Measurements from ENCODE around the gene ERBB4. TPM values are rescaled to one million over a fixed set of nuclear protein-coding genes. Genes with fewer than 3 reads are reported as not detected.

The ERBB4 gene
- total and polyA plus RNA-seq, 7 experiments from 2014 or later = not detected

- Mint-ChIP-seq H3K27me3 (peaks cover 0 to 5% (median 0%) of the 10 kb centered on the region in 5 donors), H3K27ac (no peak overlapping the region), H3K4me1 (no peaks in the 10 kb centered on the region), H3K4me3 (no peak overlapping the region), H3K36me3 (no peaks in the 10 kb centered on the region), H3K9me3 (peaks cover 0 to 24% (median 0%) of the 10 kb centered on the region in 11 donors)
- no peaks in the 10 kb centered on the region for H3K36me3 ChIP-seq (ENCODE audit: control insufficient read depth in 2 of 3, insufficient read depth in 3 of 3, low read length in 3 of 3)
- ATAC-seq (no peak), DNase-seq (no peak)
- intact Hi-C loops (cut with micrococcal nuclease) = no loop called here
- H3K9me3 ChIP-seq (ENCODE audit: control insufficient read depth in 2 of 3, low read length in 3 of 3) = no peaks in the 10 kb centered on the region
- H3K27ac ChIP-seq (ENCODE audit: low read depth, low read length) = no peak overlapping the region
- CTCF ChIA-PET = no interaction called here
- H3K27me3 ChIP-seq (ENCODE audit: control insufficient read depth in 2 of 2, insufficient read depth in 2 of 2, low read length in 2 of 2) = no peaks in the 10 kb centered on the region
- no peaks in the 10 kb centered on the region for H3K4me1 ChIP-seq (ENCODE audit: control insufficient read depth in 2 of 2, insufficient read depth in 2 of 2, low read length in 2 of 2)
- POLR2A ChIA-PET = no interaction called here
- H3K4me3 ChIP-seq (ENCODE audit: low read length) = no peak overlapping the region
Measured at GRCh38 chr2:211333377-211333776, 1205.2 kb downstream of the ERBB4 start.

DNA sequence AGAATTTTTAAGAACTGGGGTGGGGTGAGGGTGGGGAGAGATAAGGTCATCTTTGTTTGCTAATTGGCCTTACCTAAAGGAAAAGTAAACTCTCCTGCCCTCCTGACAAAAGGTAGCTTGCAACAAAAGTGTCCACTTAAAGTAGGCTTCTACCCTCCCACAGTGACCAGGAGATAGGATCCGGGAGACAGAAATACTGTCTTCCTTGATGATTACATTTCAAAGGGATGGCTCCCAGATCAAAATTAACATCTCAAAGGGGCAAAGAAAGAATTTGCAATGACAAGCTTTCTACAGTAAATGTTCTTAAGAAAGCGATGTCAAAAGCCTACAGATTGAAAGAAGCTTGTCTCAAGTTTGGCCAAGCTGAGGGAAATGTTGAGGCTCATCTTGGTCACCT, 1206.9 kb downstream of the ERBB4 start:
- Mint-ChIP-seq H3K9me3 (peaks cover 0 to 23% (median 0%) of the 10 kb centered on the region in 11 donors), H3K4me3 (no peak overlapping the region), H3K36me3 (no peaks in the 10 kb centered on the region), H3K4me1 (no peaks in the 10 kb centered on the region), H3K27me3 (peaks cover 0 to 5% (median 0%) of the 10 kb centered on the region in 5 donors), H3K27ac (no peak overlapping the region)
- POLR2A ChIA-PET = no interaction called here
- ATAC-seq (no peak), DNase-seq (no peak)
- H3K27me3 ChIP-seq (ENCODE audit: control insufficient read depth in 2 of 2, insufficient read depth in 2 of 2, low read length in 2 of 2) = no peaks in the 10 kb centered on the region
- intact Hi-C loops (cut with micrococcal nuclease) = no loop called here
- H3K4me3 ChIP-seq (ENCODE audit: low read length) = no peak overlapping the region
- CTCF ChIA-PET = no interaction called here
- no peaks in the 10 kb centered on the region for H3K4me1 ChIP-seq (ENCODE audit: control insufficient read depth in 2 of 2, insufficient read depth in 2 of 2, low read length in 2 of 2)
- no peaks in the 10 kb centered on the region for H3K9me3 ChIP-seq (ENCODE audit: control insufficient read depth in 2 of 3, low read length in 3 of 3)
- H3K27ac ChIP-seq (ENCODE audit: low read depth, low read length) = no peak overlapping the region
- no peaks in the 10 kb centered on the region for H3K36me3 ChIP-seq (ENCODE audit: control insufficient read depth in 2 of 3, insufficient read depth in 3 of 3, low read length in 3 of 3)

DNA sequence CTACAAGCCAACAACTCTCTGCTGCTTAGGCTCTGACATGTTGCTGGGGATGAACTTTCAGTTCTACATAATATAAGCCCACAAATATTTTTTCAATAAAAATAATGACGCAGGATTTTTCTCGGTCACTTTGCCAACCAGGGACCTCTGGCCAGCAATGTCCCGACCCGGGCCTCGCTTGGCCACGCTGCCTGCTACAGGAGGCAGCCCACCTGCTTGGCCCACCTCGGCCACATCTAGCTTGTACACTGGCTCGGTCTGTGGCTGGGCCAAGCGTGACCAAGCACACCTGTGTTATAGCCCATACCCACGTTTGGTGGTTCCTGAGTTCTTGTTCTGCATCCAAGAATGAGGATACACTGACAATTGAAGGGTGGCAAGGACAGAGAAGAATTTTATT, 1208.7 kb downstream of the ERBB4 start:
- Mint-ChIP-seq H3K4me3 (no peak overlapping the region), H3K27me3 (peaks cover 0 to 5% (median 0%) of the 10 kb centered on the region in 5 donors), H3K9me3 (peaks cover 0 to 12% (median under 1%) of the 10 kb centered on the region in 11 donors), H3K27ac (no peak overlapping the region), H3K36me3 (no peaks in the 10 kb centered on the region), H3K4me1 (no peaks in the 10 kb centered on the region)
- no peaks in the 10 kb centered on the region for H3K27me3 ChIP-seq (ENCODE audit: control insufficient read depth in 2 of 2, insufficient read depth in 2 of 2, low read length in 2 of 2)
- POLR2A ChIA-PET = no interaction called here
- H3K4me1 ChIP-seq (ENCODE audit: control insufficient read depth in 2 of 2, insufficient read depth in 2 of 2, low read length in 2 of 2) = no peaks in the 10 kb centered on the region
- no peak overlapping the region for H3K4me3 ChIP-seq (ENCODE audit: low read length)
- intact Hi-C loops (cut with micrococcal nuclease) = no loop called here
- H3K36me3 ChIP-seq (ENCODE audit: control insufficient read depth in 2 of 3, insufficient read depth in 3 of 3, low read length in 3 of 3) = no peaks in the 10 kb centered on the region
- ATAC-seq = no peak
- no peak for DNase-seq
- CTCF ChIA-PET = no interaction called here
- no peak overlapping the region for H3K27ac ChIP-seq (ENCODE audit: low read depth, low read length)
- H3K9me3 ChIP-seq (ENCODE audit: control insufficient read depth in 2 of 3, low read length in 3 of 3) = no peaks in the 10 kb centered on the region

DNA sequence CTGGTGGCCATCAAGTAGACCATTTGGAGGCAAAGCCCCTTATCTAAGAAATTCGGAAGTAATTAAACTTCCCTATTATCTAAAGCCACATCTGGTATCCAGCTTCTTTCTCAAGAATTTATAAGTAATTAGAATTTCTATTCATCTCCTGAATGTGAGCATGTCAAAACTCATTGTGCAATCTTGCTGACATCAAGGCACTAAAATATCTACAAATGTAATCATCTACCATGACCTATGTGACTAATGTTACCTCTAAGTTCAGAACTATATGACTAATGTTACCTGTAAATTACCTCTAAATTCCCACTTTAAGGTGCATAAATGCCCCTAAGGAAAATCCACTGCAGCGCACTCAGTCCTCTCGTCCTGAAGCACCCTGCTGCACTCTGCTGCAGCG, 1209.2 kb downstream of the ERBB4 start:
- ChIA-PET POLR2A (no interaction called here), CTCF (no interaction called here)
- H3K36me3 Mint-ChIP-seq = no peaks in the 10 kb centered on the region
- H3K27me3 Mint-ChIP-seq = peaks cover 0 to 5% (median 0%) of the 10 kb centered on the region in 5 donors
- DNase-seq = no peak
- H3K4me1 Mint-ChIP-seq = no peaks in the 10 kb centered on the region
- Histone ChIP-seq H3K27me3 (ENCODE audit: control insufficient read depth in 2 of 2, insufficient read depth in 2 of 2, low read length in 2 of 2) (no peaks in the 10 kb centered on the region), H3K36me3 (ENCODE audit: control insufficient read depth in 2 of 3, insufficient read depth in 3 of 3, low read length in 3 of 3) (no peaks in the 10 kb centered on the region), H3K4me3 (ENCODE audit: low read length) (no peak overlapping the region), H3K9me3 (ENCODE audit: control insufficient read depth in 2 of 3, low read length in 3 of 3) (no peaks in the 10 kb centered on the region), H3K4me1 (ENCODE audit: control insufficient read depth in 2 of 2, insufficient read depth in 2 of 2, low read length in 2 of 2) (no peaks in the 10 kb centered on the region), H3K27ac (ENCODE audit: low read depth, low read length) (no peak overlapping the region)
- H3K4me3 Mint-ChIP-seq = no peak overlapping the region
- peaks cover 0 to 16% (median 2%) of the 10 kb centered on the region in 11 donors for H3K9me3 Mint-ChIP-seq
- no peak overlapping the region for H3K27ac Mint-ChIP-seq
- no peak for ATAC-seq
- intact Hi-C loops (cut with micrococcal nuclease) = no loop called here

DNA sequence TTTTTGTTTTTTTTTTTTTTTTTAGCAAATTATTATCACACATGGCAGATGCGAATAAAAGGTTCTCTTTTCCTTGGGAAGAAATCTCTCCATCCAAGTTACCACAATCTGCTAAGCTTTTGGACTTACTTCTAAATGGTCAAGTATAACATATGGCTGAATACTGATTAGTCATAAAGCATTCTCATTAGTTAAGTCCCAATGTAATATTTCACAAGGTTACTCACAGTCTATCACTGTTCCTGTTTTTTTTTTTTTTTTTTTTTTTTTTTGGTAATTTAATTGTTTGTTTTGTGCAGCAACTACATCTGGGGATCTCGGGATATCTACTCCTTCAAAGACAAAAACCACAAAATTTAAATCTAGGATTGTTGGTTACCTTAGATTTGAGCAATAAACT, 1210.5 kb downstream of the ERBB4 start:
- POLR2A ChIA-PET = no interaction called here
- no peak overlapping the region for H3K27ac ChIP-seq (ENCODE audit: low read depth, low read length)
- H3K27me3 Mint-ChIP-seq = peaks cover 0 to 5% (median 0%) of the 10 kb centered on the region in 5 donors

More for the DNA sequence above, 1210.5 kb downstream of the ERBB4 start:
- intact Hi-C loops (cut with micrococcal nuclease) = no loop called here
- H3K9me3 ChIP-seq (ENCODE audit: control insufficient read depth in 2 of 3, low read length in 3 of 3) = no peaks in the 10 kb centered on the region
- H3K27ac Mint-ChIP-seq = no peak overlapping the region
- H3K36me3 ChIP-seq (ENCODE audit: control insufficient read depth in 2 of 3, insufficient read depth in 3 of 3, low read length in 3 of 3) = no peaks in the 10 kb centered on the region
- peaks cover 0 to 19% (median 3%) of the 10 kb centered on the region in 11 donors for H3K9me3 Mint-ChIP-seq
- no peaks in the 10 kb centered on the region for H3K4me1 ChIP-seq (ENCODE audit: control insufficient read depth in 2 of 2, insufficient read depth in 2 of 2, low read length in 2 of 2)
- no peak overlapping the region for H3K4me3 ChIP-seq (ENCODE audit: low read length)
- H3K4me3 Mint-ChIP-seq = no peak overlapping the region
- DNase-seq (no peak), ATAC-seq (no peak)
- H3K36me3 Mint-ChIP-seq = no peaks in the 10 kb centered on the region
- no peaks in the 10 kb centered on the region for H3K4me1 Mint-ChIP-seq
- H3K27me3 ChIP-seq (ENCODE audit: control insufficient read depth in 2 of 2, insufficient read depth in 2 of 2, low read length in 2 of 2) = no peaks in the 10 kb centered on the region
- CTCF ChIA-PET = no interaction called here

Small RNA genes within 50 kb of the gene (microRNA-seq; reads per million reads assigned to microRNA genes)
- not detected for gene MIR548F2 (ENCODE audit: borderline microRNAs expressed)
